Omental fat pad (tissue), 4 donors: ENCODE measurements around the gene SLC4A2. TPM values are rescaled to one million over a fixed set of nuclear protein-coding genes. Genes with fewer than 3 reads are reported as not detected.

Experiments used
- ATAC-seq: fragments of 150-250 bp; one replicate; pipeline ENCODE4 v1.9.1; 2016; ENCODE audit warnings: mild to moderate bottlenecking, moderate library complexity; ENCODE audit not compliant: low FRiP score
- DNase-seq: peaks from one replicate; pipeline ENCODE4 v3.0.0-alpha.2; 2019; ENCODE audit warnings: low spot score
- total RNA-seq, 4 donors: library from RNA; depleted of rRNA; stranded (reverse); fragments of >200 nt; gene quantifications; one replicate each; pipeline ENCODE4 v1.1.0, GENCODE V29; 2016
- TF ChIP-seq, protein P1 (sequence below), 3 donors: fragments of 450-650 bp; IDR thresholded peaks; one replicate each; pipeline ENCODE4 v1.5.1; 2016 to 2017; ENCODE audit warnings: antibody characterized with exemption in 3 of 3, mild to moderate bottlenecking in 3 of 3, moderate library complexity in 2 of 3

SLC4A2 gene
- total RNA-seq, 4 donors from 2014 or later = 115 to 126 (median 118) TPM

DNA sequence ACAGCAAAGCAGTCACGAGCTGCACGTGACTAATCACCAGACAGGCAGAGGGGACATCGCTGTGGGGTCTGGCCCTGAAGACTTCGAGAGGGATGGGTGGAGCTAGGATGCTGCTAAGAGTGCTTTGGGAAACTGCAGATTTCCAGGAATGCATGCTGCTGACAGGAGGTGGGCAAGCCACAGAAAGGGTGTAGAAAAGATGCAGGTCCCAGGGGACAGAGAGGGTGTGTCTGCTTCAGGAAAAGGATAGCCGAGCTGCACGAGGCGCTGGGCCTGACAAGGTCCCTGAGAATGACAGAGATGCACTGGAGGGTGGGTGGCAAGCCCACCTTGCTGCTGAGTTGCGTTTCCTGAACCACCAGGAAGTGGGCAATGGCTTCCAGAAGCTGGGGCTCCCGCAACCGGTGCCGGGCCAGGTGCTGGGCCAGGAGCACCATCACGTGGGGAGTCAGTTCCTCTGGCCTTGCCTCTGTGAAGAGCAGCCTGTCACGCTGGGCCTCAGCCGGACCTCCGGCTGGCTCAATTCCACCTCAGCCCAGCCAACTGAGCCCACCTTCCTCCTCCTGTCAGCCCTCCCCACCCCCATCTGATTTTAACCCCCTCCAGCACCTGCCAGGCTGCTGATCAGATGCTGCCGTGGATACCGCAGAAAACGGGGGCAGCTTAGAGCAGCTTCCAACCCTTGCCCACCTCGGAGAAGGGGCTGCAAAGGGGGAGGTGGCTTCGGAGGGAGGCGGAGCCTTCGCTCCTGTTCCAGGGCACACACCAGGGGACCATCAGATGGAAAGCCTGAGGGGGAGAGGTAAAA lies 19.0 kb downstream of the SLC4A2 start:
- TF ChIP-seq, protein P1, sequence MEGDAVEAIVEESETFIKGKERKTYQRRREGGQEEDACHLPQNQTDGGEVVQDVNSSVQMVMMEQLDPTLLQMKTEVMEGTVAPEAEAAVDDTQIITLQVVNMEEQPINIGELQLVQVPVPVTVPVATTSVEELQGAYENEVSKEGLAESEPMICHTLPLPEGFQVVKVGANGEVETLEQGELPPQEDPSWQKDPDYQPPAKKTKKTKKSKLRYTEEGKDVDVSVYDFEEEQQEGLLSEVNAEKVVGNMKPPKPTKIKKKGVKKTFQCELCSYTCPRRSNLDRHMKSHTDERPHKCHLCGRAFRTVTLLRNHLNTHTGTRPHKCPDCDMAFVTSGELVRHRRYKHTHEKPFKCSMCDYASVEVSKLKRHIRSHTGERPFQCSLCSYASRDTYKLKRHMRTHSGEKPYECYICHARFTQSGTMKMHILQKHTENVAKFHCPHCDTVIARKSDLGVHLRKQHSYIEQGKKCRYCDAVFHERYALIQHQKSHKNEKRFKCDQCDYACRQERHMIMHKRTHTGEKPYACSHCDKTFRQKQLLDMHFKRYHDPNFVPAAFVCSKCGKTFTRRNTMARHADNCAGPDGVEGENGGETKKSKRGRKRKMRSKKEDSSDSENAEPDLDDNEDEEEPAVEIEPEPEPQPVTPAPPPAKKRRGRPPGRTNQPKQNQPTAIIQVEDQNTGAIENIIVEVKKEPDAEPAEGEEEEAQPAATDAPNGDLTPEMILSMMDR (IDR thresholded peaks at IDR 0.05) = no peak
- no peak for DNase-seq
- ATAC-seq = no peak

DNA sequence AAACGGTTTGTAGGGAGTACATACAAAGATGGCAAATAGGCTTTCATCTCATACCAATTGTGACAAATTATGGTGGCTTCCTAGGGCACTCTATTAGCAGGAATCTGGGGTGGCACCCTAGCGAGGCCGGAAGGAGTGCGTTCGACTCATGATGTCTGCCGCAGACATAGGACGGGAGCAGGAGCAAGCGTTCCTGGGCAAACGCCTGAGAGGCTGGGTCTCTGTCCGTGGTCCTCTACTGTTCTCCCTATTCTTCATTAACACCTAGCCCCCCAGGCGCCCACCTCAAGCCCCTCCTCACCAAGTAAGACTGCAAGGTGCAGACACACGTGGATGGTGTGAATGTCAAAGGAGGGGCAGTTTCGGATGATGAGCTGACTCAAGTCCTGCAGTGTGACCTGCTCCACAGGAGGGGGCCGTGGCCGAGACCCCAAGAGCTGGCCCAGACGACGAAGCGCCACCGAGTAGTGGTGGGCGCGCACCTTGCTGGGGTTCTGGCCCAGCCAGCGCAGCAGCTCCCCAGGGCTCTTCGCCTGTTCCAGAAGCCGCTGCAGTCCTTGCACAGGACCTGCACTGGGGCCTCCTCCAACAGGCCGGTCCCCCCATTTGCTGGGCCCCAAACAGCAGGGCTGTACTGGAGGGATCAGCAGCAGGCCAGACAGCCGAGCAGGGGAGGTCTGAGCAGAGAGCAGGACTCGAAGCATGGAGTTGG lies 20.0 kb downstream of the SLC4A2 start:
- TF ChIP-seq, protein P1 (IDR thresholded peaks at IDR 0.05) = no peak
- no peak for DNase-seq
- ATAC-seq = no peak

DNA sequence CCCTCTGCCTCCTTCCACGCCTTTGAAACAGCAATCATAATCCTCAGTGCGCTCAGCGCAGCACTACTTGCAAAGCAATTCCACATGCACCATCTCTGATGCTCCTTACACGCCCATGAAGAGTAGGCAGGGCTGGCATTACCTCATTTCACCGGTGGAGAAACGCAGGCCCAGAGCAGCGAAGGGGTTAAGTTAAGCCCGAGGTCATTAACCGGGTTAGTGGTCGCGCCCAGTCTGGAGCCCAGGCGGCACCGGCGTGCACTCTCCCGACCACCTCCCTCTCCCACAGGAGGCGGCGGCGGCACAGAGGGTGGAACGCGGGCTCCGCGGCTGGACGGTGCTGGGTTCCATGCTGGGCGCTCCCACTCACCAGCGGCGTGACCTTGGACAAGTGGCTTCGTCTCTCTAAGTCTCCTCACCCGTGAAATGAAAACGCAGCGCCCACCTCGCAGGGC lies 20.7 kb downstream of the SLC4A2 start:
- ATAC-seq = peak; percentile 2
- DNase-seq = no peak

DNA sequence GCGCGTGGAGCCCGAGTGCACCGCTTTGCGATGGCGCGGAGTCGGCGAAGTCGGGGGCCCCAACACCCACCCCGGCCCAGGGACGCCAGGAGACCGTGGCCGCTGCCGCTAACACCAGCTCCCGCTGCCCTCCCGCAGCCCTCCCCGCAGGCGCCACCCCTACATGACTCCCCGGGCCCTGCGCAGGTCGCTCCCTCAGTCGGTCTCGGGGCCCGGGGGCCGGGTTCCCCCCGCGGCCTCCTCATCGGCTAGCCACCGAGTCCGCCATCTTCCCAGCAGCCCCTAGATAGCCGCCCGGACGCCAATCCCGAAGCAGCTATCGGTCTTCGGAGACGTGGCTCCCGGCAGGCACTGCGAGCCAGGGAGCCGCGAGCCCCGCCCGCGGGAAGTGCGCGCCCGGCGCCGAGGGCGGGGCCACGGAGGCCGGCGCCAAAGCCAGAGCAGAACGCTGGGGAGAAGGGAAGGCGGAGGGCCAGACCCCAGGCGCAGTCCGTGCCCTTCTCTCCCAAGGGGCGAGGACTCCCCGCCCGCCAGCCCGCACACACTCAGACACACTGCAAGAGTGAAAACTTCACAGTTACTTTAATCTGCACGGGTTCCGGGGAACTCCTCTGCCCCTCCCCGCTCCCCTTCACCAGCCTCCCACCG lies 21.3 kb downstream of the SLC4A2 start, which contains the start of gene FASTK:
TSS of gene FASTK (minus strand) at position 288 of the 648 bp plus-strand sequence. CDS start at position 245, 43 bp downstream.
- ATAC-seq (peak; percentile 86), DNase-seq (peak; percentile 51)
- TF ChIP-seq, protein P1 (IDR thresholded peaks at IDR 0.05) = no peak

More for the DNA sequence above, 20.7 kb downstream of the SLC4A2 start:
- TF ChIP-seq, protein P1 (IDR thresholded peaks at IDR 0.05) = no peak

DNA sequence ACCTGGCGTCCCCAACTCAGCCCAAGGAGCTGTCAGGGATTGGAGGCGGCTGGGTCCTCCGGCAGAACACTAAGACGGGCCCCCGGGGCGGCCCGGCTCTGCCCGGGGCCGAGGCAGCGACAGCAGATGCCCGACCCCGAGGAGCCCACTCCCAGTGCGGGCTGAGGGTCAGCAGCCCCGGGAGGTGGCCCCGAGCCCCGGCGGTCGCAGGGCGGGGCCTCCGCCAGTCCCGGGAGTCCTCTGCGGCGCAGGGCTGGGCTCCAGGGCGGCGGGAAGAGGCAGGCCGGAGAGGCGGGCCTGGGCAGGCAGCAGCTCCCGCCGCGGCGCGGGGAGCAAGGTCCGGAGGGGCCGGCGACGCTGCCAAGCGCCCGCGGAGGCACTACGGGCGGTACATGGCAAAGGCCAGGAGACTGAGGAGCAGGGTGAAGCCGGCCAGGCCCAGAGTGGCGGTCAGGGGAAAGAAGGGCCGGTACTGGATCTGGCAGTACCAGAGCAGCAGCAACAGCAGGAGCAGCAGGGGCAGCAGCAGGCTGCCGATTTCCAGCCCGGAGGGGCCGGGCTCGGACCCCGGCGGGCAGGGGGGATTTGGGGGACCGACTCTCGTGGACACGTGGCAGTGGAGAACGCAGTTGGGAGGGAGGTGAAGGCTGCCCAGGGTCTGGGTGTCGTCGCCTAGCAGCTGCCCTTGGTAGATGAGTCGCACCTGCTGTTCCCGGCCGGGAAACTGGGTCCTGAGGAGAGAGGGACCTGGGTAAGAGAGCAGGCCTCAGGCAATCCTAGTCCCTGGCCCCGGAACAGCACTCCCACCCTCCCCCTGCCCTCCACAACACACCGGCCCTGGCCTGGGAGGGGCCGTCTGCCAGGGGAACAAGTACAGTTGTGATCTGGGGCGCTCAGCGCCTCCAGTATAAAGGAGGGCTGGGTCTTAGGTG lies 22.0 kb downstream of the SLC4A2 start:
- no peak for DNase-seq
- no peak for ATAC-seq
- TF ChIP-seq, protein P1 (IDR thresholded peaks at IDR 0.05) = no peak
